HG02970 (cell line): ENCODE results near the gene S100A2.
"Not testable (repeated sequence)": the region's sequence is repeated elsewhere in the genome, so short reads cannot be mapped to it uniquely, and the experiment has no call there.

Source experiments
- ATAC-seq: cut with Tn5 transposase; IDR thresholded peaks from one replicate; pipeline ENCODE4 v1.9.1; 2021; ENCODE audit warnings: mild to moderate bottlenecking, moderate library complexity, moderate number of reproducible peaks; ENCODE audit not compliant: unreplicated experiment, low FRiP score

S100A2 gene

DNA sequence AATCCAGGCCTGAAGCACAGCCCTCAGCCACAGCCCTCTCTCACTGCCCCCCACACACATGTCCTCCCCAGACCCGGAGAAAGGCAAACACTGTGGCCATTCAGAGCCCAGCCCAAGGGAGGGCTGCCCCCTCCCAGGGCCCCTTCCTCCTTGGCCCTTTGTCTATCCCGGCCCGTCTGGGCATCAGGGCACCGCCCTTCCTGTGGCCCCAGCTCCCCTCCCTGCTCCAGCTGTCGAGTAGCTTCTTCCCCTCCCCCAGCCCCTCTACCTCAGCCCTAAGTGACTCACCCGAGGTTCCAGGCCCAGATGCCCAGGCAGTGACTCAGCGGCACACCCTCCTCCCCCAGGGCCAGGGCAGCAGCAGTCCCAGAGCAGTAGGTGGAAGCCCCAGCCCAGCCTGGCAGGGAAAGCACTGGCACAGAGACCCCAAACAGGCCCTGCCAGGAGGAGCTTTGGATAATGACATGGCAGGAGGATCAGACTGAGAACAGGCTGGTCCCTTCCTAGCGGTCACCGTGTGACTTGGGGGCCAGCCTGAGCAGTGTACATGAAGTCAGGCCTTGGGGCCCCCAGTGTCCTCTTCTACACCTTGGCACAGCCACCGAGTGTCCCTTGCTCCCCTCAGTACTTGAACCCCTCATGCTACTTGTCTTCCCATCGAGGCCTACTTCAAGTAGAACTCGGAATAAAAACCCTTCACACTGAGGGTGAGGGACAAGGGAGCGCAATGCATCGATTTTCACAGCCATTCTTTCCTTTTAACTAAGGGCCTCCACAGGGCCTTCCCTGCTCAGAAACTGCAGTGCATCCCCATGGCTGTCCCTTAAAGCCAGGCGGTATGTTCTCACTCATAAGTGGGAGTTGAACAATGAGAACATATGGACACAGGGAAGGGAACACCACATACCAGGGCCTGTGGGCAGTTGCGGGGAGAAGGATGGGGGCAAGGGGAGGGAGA is 1.0 kb upstream of the S100A2 start:
- no peak for ATAC-seq

DNA sequence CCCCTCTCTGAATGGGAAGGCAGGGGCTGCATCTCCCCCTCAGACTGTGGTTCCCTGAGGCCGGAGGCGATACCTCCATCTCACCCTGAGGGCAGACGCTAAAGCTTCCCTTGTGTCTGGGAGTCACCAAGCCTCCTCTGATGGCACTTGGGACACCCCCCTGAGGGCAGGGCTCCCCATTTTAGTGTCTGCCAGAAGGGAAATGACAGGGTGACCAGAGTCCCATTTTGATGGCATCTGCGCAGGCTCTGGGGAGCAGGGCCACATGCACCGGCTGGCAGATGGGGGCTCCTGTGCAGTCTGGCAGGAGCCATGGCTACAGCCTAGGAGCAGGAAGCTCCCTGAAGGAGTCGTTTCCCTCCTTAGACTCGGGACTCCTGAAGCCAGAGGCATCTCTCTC is 1.7 kb downstream of the S100A2 start:
- ATAC-seq = no peak

- ATAC-seq = no peak
These were observed 2.2 kb downstream of the S100A2 start for GRCh38 chr1:153563483-153563901.

DNA sequence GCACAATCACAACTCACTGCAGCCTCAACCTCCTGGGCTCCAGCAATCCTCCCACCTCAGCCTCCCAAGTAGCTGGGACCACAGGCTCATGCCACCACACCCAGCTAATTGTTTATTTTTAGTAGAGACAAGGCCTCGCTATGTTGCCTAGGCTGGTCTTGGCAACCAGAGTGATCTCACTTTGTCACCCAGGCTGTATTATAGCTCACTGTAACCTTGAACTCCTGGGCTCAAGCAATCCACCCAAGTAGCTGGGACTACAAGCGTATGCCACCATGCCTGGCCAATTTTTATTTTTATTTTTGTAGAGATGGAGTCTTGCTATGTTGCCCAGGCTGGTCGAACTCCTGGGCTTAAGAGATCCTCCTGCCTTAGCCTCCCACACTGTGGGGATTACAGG is 3.6 kb downstream of the S100A2 start:
- not testable (repeated sequence) for ATAC-seq

- ATAC-seq = no peak
These were observed 4.1 kb downstream of the S100A2 start for GRCh38 chr1:153561466-153561985.

DNA sequence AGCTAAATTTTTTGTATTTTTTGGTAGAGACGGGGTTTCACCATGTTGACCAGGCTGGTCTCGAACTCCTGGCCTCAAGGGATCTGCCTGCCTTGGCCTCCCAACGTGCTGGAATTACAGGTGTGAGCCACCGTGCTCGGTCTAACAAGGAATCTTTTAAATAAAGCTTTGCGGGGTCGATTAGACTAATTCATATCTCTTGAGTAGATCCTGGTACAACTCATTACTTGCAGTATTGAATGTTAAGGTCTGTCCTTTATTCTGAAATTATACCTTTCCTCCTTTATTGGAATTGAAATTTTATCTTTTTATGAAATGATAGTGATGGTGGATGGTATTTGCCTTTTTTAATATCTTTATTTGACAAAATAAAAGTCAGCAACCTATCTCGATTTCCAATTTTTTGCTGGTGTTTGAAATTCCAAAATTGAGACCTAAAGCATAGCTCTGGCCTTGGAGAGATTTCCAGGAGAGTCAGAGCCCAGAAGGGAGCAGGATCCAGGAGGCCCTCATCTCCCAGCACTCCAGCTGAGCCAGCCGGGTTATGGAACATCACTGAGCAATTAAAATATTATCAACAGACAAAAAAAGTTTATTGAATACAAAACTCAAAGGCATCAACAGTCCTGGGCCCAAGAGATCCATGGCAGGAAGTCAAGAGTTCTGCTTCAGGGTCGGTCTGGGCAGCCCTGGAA is 4.7 kb downstream of the S100A2 start:
- no peak for ATAC-seq

DNA sequence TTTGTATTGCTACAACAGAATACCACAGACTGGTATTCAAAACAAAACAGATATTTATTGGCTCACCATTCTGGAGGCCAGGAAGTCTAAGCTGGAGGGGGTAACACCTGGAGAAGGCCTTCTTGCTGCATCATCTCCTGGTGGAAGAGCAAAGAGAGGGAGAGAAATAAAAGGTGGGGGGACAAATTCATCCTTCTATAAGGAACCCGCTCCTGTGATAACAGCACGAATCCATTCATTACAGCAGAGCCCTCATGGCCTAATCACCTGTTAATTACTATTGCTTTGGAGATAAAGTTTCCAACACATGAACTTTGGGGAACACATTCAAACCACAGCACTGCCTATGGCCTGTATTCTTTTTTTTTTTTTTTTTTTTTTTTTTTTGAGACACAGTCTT is 5.4 kb downstream of the S100A2 start:
- ATAC-seq = no peak

- no peak for ATAC-seq
These were observed 7.8 kb downstream of the S100A2 start for GRCh38 chr1:153557877-153558276.

DNA sequence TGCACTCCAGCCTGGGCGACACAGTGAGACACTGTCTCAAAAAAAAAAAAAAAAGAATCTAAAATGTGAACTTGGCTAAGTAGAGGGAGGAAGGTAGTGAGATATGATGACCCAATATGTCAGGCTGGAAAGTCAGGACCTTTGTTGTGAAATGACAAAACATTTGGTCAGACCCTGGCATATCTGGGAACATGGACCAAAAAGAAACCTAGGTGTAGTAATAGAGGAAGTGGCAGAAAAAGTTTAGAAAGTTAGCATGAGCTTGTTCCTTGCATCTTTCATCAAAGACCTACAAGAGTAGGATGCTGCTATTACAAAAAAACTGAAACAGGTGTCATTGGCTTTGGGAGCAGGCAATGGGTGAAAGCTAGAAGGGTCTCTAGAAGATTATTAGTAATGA is 9.3 kb downstream of the S100A2 start:
- ATAC-seq = no peak

- no peak for ATAC-seq
These were observed 11.7 kb downstream of the S100A2 start for GRCh38 chr1:153553830-153554541.

DNA sequence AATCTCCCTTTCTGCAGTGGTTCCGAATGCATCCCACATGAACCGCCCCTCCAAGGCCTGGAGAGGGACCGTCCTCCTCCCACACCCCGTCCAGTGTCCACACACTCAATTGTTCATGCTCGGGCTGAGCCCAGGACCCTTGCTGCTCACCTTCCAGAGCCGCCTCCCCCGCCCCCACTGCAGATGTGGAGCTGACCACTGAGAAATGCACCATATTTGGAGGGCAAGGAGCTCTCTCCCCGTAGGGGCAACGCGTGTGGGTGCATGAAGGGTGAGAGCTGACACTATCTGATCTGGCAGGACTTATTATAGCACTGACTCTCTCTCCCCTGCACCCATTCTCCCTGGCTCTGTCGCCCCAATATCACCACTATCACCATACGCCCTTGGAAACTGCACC is 12.5 kb downstream of the S100A2 start:
- no peak for ATAC-seq

GRCh38 chr1:153552335-153552734 is 13.3 kb downstream of the S100A2 start:
- ATAC-seq = no peak

DNA sequence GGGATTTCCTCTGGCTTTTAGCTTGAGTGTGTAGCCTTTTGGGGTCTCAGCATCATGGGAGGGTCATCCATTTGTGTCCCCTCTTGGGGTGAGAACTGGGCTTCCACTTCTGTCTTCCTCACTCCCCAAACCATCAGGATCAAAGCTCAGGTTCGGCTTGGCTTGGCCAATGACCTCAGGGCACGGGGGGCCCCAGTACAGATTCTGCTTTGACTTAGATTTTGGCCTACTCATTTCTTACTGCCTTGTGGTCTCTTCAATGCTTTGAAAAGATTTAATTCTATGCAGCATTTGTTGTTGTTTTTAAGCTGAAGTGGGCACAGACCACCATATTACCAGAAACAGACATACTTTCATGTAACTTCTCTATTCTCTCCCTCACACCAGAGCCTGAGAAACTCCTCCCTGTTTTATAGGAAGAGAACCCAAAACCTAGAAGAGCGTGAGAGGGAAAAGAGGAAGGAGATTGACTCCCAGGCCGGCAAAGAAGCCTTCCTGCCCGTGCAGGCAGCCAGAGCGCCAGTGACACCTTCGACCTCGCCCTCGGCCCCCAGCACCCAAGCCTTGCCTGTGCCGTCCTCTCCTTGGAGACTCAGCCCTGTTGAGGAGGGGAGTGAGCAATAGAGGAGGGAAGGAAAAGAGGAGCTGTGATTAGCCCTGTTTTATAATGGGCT is 14.7 kb downstream of the S100A2 start:
- no peak for ATAC-seq

DNA sequence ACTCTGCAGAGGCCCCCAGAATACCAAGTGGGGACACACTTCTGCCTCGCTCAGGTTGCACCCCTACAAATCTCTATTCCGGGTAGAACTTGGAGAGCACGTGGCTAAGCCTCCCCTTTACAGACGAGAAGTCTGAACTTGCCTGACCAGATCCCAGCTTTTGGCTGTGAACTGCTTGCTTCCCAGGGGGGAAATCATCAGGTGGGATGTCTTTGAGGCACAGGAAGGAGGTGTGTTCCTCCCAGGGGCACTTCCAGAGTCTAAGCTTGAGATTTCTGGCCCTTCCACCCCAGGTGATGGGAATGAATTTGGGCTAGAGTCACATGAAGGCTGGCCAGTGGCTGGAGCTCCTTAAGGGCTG is 15.3 kb downstream of the S100A2 start:
- ATAC-seq = no peak

DNA sequence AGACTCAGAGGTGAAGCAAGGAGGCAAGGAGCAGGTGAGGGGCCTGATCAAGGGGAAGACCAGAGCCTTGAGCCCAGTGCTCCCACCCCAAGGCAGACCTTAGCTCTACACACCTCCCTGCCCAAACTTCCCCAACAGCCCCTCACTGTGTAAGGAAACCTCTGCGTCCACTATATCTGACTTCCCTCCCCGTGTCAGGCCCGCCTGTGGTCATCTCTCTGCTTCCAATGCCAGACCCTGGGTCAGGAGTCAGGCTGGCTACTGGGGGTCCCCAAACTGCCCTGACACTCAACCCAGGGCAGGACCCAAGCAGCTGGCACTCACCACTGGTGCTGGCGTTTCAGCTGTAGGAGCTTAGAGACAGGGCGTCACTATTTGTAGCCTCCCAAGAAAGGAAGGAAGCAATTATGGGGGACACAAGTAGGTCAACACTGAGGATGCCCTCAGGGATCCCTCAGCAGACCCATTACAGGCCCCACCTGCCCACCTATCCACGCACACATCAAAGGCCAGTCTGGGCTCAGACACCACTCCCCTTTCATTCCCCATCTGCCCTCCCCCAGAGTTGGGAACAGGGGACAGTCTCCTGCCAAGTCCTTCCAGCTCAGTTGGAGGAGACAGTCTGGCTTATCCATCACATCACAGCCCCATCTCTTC is 15.8 kb downstream of the S100A2 start:
- no peak for ATAC-seq

DNA sequence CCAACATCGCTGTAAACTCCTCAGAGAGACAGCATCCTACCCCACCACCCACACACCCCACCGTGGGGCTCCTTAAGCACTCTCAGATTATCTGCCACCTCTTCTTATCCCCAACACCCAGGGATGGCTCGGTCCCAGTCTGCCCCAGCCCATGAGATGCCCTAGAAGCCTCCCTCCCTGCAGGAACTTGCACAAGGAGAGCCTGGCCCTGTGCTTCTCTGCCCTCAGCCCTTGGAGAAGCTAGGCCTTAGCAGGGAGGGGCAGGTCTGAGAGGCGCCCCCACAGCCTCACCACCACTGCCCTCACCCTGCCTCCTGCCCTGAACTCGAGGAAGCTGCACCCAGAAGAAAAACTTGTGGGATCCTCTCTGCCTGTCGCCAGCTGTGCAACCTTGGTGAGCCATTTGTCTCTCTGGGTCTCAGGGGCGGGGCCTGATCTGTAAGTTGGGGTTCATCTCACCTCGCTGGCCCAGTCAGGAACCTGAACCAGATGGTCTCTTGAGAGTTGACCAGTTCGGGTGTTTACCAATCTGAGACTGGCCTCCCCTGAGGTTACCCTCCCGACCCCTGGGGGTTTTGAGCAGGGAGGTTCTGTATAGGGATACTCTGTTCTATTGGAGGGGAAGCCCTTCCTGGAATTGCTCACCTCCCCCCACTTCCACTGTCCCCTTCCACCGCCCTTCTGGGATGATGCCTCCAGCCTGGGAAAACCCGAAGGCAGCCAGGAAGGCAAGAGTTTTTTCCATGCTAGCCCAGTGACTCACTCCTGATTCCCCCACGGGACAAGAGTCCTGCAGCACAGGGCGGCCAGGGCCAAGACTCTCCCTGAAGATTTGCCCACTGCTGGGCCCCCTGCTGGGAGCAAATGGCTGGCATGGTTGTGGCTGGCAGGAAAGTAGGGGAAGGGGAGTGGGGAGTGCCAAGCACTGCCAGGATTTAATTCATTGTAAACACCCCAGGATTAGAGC is 16.6 kb downstream of the S100A2 start, which contains the start of gene S100A3:
TSS of gene S100A3 (minus strand) at position 537 of the 967 bp plus-strand sequence. CDS start 773 bp downstream, outside the sequence.
- no peak for ATAC-seq

- no peak for ATAC-seq
These were observed 17.8 kb downstream of the S100A2 start for GRCh38 chr1:153547560-153548551.
